ENCODE data around the gene F2RL1.
"Not testable (repeated sequence)": the region's sequence is repeated elsewhere in the genome, so short reads cannot be mapped to it uniquely, and the experiment has no call there.

F2RL1 gene

DNA sequence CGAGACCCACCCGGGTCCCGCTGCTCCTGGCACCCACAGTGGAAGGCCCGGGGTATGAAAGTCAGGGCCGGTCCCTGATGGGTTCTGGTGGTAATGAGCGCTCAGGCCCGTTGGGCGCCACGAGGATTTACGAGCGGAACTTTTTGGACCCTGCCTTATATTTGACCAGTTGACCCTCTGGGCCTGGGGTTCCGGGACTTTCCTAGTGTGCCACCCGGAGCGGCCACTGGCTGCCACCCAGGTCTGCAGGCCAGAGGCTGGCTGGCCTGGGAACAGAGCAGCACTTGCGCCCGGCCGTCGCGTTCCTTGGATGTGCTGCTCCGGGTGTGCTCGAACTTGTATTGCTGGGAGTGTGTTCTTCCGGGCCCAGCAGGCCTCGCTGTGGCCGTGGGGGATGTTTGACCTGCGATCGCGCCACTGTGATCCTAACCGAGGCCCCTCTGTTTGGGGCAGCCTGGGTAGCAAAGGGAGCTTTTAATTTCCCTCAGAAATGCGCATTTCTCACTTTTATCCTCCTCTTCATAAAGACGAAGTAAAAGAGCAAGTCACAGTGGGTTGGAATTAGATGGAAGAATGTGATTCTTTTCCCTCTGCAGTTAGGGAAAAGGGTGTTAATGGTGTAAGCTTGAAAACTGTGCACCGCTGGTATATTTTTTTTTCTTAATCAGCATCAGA lies 1.2 kb downstream of the F2RL1 start:
- Histone ChIP-seq H3K27ac (ENCODE audit: insufficient read depth, low read length, poor library complexity, severe bottlenecking) (no peak overlapping the region), H3K27me3 (replicated peaks; ENCODE audit: control insufficient read depth, insufficient read depth, low read length, poor library complexity, severe bottlenecking) (no peaks in the 10 kb centered on the region)

GRCh38 chr5:76820526-76820890 lies 1.7 kb downstream of the F2RL1 start:
- Histone ChIP-seq H3K27ac (ENCODE audit: insufficient read depth, low read length, poor library complexity, severe bottlenecking) (no peak overlapping the region), H3K4me3 (ENCODE audit: insufficient read depth, low read depth, low read length, poor library complexity, severe bottlenecking) (no peak overlapping the region), H3K36me3 (ENCODE audit: control insufficient read depth, insufficient read depth, low read length) (no peaks in the 10 kb centered on the region), H3K27me3 (replicated peaks; ENCODE audit: control insufficient read depth, insufficient read depth, low read length, poor library complexity, severe bottlenecking) (no peaks in the 10 kb centered on the region), H3K9me3 (ENCODE audit: control insufficient read depth, low read length) (no peaks in the 10 kb centered on the region), H3K4me1 (ENCODE audit: control insufficient read depth, insufficient read depth, low read length, poor library complexity, severe bottlenecking) (peaks cover 6% of the 10 kb centered on the region)
- no peak for DNase-seq

More for the DNA sequence above, 1.2 kb downstream of the F2RL1 start:
- Histone ChIP-seq H3K4me3 (ENCODE audit: insufficient read depth, low read depth, low read length, poor library complexity, severe bottlenecking) (peak overlapping the region; percentile 83), H3K9me3 (ENCODE audit: control insufficient read depth, low read length) (no peaks in the 10 kb centered on the region), H3K36me3 (ENCODE audit: control insufficient read depth, insufficient read depth, low read length) (no peaks in the 10 kb centered on the region), H3K4me1 (ENCODE audit: control insufficient read depth, insufficient read depth, low read length, poor library complexity, severe bottlenecking) (peaks cover 6% of the 10 kb centered on the region)
- DNase-seq = no peak

- H3K27me3 ChIP-seq (replicated peaks; ENCODE audit: control insufficient read depth, insufficient read depth, low read length, poor library complexity, severe bottlenecking) = no peaks in the 10 kb centered on the region
- no peak overlapping the region for H3K27ac ChIP-seq (ENCODE audit: insufficient read depth, low read length, poor library complexity, severe bottlenecking)
- DNase-seq = no peak
Observed at GRCh38 chr5:76821136-76821535, 2.3 kb downstream of the F2RL1 start.

GRCh38 chr5:76822105-76822731 lies 3.4 kb downstream of the F2RL1 start:
- H3K9me3 ChIP-seq (ENCODE audit: control insufficient read depth, low read length); H3K27me3 ChIP-seq (replicated peaks; ENCODE audit: control insufficient read depth, insufficient read depth, low read length, poor library complexity, severe bottlenecking); DNase-seq; H3K27ac ChIP-seq (ENCODE audit: insufficient read depth, low read length, poor library complexity, severe bottlenecking); H3K4me3 ChIP-seq (ENCODE audit: insufficient read depth, low read depth, low read length, poor library complexity, severe bottlenecking); H3K36me3 ChIP-seq (ENCODE audit: control insufficient read depth, insufficient read depth, low read length); H3K4me1 ChIP-seq (ENCODE audit: control insufficient read depth, insufficient read depth, low read length, poor library complexity, severe bottlenecking): not testable (repeated sequence)

More at GRCh38 chr5:76821136-76821535, 2.3 kb downstream of the F2RL1 start:
- no peaks in the 10 kb centered on the region for H3K36me3 ChIP-seq (ENCODE audit: control insufficient read depth, insufficient read depth, low read length)
- H3K4me3 ChIP-seq (ENCODE audit: insufficient read depth, low read depth, low read length, poor library complexity, severe bottlenecking) = no peak overlapping the region
- H3K4me1 ChIP-seq (ENCODE audit: control insufficient read depth, insufficient read depth, low read length, poor library complexity, severe bottlenecking) = peaks cover 6% of the 10 kb centered on the region
- H3K9me3 ChIP-seq (ENCODE audit: control insufficient read depth, low read length) = no peaks in the 10 kb centered on the region

GRCh38 chr5:76826416-76826815 lies 7.6 kb downstream of the F2RL1 start:
- not testable (repeated sequence) for H3K27me3 ChIP-seq (replicated peaks; ENCODE audit: control insufficient read depth, insufficient read depth, low read length, poor library complexity, severe bottlenecking); H3K9me3 ChIP-seq (ENCODE audit: control insufficient read depth, low read length); H3K4me1 ChIP-seq (ENCODE audit: control insufficient read depth, insufficient read depth, low read length, poor library complexity, severe bottlenecking); H3K36me3 ChIP-seq (ENCODE audit: control insufficient read depth, insufficient read depth, low read length); DNase-seq; H3K27ac ChIP-seq (ENCODE audit: insufficient read depth, low read length, poor library complexity, severe bottlenecking); H3K4me3 ChIP-seq (ENCODE audit: insufficient read depth, low read depth, low read length, poor library complexity, severe bottlenecking)

GRCh38 chr5:76831110-76831452 lies 12.3 kb downstream of the F2RL1 start:
- no peak overlapping the region for H3K4me3 ChIP-seq (ENCODE audit: insufficient read depth, low read depth, low read length, poor library complexity, severe bottlenecking)
- no peak for DNase-seq
- no peaks in the 10 kb centered on the region for H3K27me3 ChIP-seq (replicated peaks; ENCODE audit: control insufficient read depth, insufficient read depth, low read length, poor library complexity, severe bottlenecking)
- H3K4me1 ChIP-seq (ENCODE audit: control insufficient read depth, insufficient read depth, low read length, poor library complexity, severe bottlenecking) = no peaks in the 10 kb centered on the region
- H3K27ac ChIP-seq (ENCODE audit: insufficient read depth, low read length, poor library complexity, severe bottlenecking) = no peak overlapping the region
- peaks cover 11% of the 10 kb centered on the region for H3K36me3 ChIP-seq (ENCODE audit: control insufficient read depth, insufficient read depth, low read length)
- no peaks in the 10 kb centered on the region for H3K9me3 ChIP-seq (ENCODE audit: control insufficient read depth, low read length)

DNA sequence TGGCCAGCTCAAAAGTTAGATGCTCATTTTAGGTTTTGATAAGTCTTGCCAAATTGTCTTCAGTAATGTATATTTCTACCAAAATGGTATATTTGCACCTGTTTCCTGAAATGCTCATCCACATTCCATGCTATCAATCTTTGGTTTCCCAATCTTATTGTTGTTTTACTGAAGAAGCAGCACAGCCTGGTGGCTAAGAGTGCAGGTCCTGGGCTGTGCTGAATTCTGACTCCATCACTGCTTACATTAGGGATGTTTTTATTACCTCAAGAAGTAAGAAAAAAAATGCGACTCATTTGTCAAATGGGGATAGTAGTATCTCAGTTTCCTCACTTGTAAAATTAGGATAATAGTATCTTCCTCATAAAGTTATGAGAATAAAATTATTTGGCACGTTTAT lies 17.4 kb downstream of the F2RL1 start:
- no peaks in the 10 kb centered on the region for H3K9me3 ChIP-seq (ENCODE audit: control insufficient read depth, low read length)
- H3K4me1 ChIP-seq (ENCODE audit: control insufficient read depth, insufficient read depth, low read length, poor library complexity, severe bottlenecking) = no peaks in the 10 kb centered on the region
- no peak overlapping the region for H3K27ac ChIP-seq (ENCODE audit: insufficient read depth, low read length, poor library complexity, severe bottlenecking)
- DNase-seq = no peak
- no peaks in the 10 kb centered on the region for H3K27me3 ChIP-seq (replicated peaks; ENCODE audit: control insufficient read depth, insufficient read depth, low read length, poor library complexity, severe bottlenecking)
- H3K4me3 ChIP-seq (ENCODE audit: insufficient read depth, low read depth, low read length, poor library complexity, severe bottlenecking) = no peak overlapping the region
- H3K36me3 ChIP-seq (ENCODE audit: control insufficient read depth, insufficient read depth, low read length) = peaks cover 11% of the 10 kb centered on the region

DNA sequence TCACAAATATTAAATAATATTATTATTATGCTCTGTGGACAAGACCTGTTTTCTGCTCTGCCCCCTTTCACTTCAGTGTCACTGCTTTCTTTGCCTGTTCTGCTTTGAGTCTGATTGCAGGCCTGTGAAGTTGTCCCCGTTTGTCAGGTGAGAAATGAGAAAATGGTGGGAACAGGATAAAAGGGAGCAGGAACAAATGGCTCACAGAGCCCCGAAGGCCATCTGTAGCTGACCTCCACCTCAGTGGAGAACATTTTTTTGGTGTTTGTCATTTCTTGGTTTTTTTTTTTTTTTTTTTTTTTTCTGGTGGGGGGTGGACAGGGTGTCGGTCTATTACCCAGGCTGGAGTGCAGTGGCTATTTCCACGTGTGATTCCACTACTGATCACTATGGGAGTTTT lies 17.8 kb downstream of the F2RL1 start:
- DNase-seq = no peak
- no peaks in the 10 kb centered on the region for H3K27me3 ChIP-seq (replicated peaks; ENCODE audit: control insufficient read depth, insufficient read depth, low read length, poor library complexity, severe bottlenecking)
- no peaks in the 10 kb centered on the region for H3K4me1 ChIP-seq (ENCODE audit: control insufficient read depth, insufficient read depth, low read length, poor library complexity, severe bottlenecking)
- no peak overlapping the region for H3K27ac ChIP-seq (ENCODE audit: insufficient read depth, low read length, poor library complexity, severe bottlenecking)
- peaks cover 11% of the 10 kb centered on the region for H3K36me3 ChIP-seq (ENCODE audit: control insufficient read depth, insufficient read depth, low read length)
- no peak overlapping the region for H3K4me3 ChIP-seq (ENCODE audit: insufficient read depth, low read depth, low read length, poor library complexity, severe bottlenecking)
- H3K9me3 ChIP-seq (ENCODE audit: control insufficient read depth, low read length) = no peaks in the 10 kb centered on the region

- no peak for DNase-seq
- Histone ChIP-seq H3K36me3 (ENCODE audit: control insufficient read depth, insufficient read depth, low read length) (peaks cover 2% of the 10 kb centered on the region), H3K27ac (ENCODE audit: insufficient read depth, low read length, poor library complexity, severe bottlenecking) (no peak overlapping the region)
Observed at GRCh38 chr5:76838481-76839261, 19.8 kb downstream of the F2RL1 start.

GRCh38 chr5:76841361-76841760 lies 22.5 kb downstream of the F2RL1 start:
- Histone ChIP-seq H3K4me3 (ENCODE audit: insufficient read depth, low read depth, low read length, poor library complexity, severe bottlenecking) (no peak overlapping the region), H3K27me3 (replicated peaks; ENCODE audit: control insufficient read depth, insufficient read depth, low read length, poor library complexity, severe bottlenecking) (no peaks in the 10 kb centered on the region)
- DNase-seq = no peak

More at GRCh38 chr5:76838481-76839261, 19.8 kb downstream of the F2RL1 start:
- H3K4me3 ChIP-seq (ENCODE audit: insufficient read depth, low read depth, low read length, poor library complexity, severe bottlenecking) = no peak overlapping the region
- H3K9me3 ChIP-seq (ENCODE audit: control insufficient read depth, low read length) = no peaks in the 10 kb centered on the region
- H3K4me1 ChIP-seq (ENCODE audit: control insufficient read depth, insufficient read depth, low read length, poor library complexity, severe bottlenecking) = no peaks in the 10 kb centered on the region
- no peaks in the 10 kb centered on the region for H3K27me3 ChIP-seq (replicated peaks; ENCODE audit: control insufficient read depth, insufficient read depth, low read length, poor library complexity, severe bottlenecking)

More at GRCh38 chr5:76841361-76841760, 22.5 kb downstream of the F2RL1 start:
- Histone ChIP-seq H3K4me1 (ENCODE audit: control insufficient read depth, insufficient read depth, low read length, poor library complexity, severe bottlenecking) (no peaks in the 10 kb centered on the region), H3K36me3 (ENCODE audit: control insufficient read depth, insufficient read depth, low read length) (no peaks in the 10 kb centered on the region), H3K9me3 (ENCODE audit: control insufficient read depth, low read length) (no peaks in the 10 kb centered on the region), H3K27ac (ENCODE audit: insufficient read depth, low read length, poor library complexity, severe bottlenecking) (no peak overlapping the region)

Data from effector memory CD4-positive, alpha-beta T cell (primary cell).